ENCODE results near the gene RNF38. TPM values are rescaled to one million over a fixed set of nuclear protein-coding genes. Genes with fewer than 3 reads are reported as not detected.
"Not testable (repeated sequence)": the region's sequence is repeated elsewhere in the genome, so short reads cannot be mapped to it uniquely, and the experiment has no call there.

RNF38 gene
- 10 to 100 TPM; 24.9 to 27.1 TPM for total RNA-seq

- Mint-ChIP-seq H3K4me1 (ENCODE audit: low read depth) (peaks cover 41% of the 10 kb centered on the region), H3K27me3 (no peaks in the 10 kb centered on the region), H3K27ac (peak within 1 kb of the TSS; percentile 98), H3K4me3 (peak within 1 kb of the TSS; percentile 95), H3K9me3 (no peaks in the 10 kb centered on the region), H3K36me3 (peaks cover 5% of the 10 kb centered on the region)
- POLR2A ChIA-PET: interaction anchor here (0.6 to 1.6 kb wide), 5 partner anchors 20 to 210 kb away, joined by 3 to 7 read pairs (median 4); partner anchors contain the start of gene CLTA
- DNase-seq: no peak
- intact Hi-C loops (cut with micrococcal nuclease): loop anchor here (1.0 to 5.0 kb wide), 6 partner anchors 17 to 173 kb away; partner anchors contain the start of genes GNE and MELK
- CTCF ChIA-PET: interaction anchor here (0.6 to 1.4 kb wide), 4 partner anchors 8 to 267 kb away, joined by 3 to 5 read pairs (median 4); no protein-coding TSS in a partner anchor
Measured at GRCh38 chr9:36399980-36400331, at the start of gene RNF38. TSS of gene RNF38 (minus strand) at chr9:36400269. CDS start at chr9:36400108, 161 bp downstream.

GRCh38 chr9:36448555-36448954, 48.5 kb upstream of the RNF38 start:
- POLR2A ChIA-PET; intact Hi-C loops (cut with micrococcal nuclease); DNase-seq; H3K4me3 Mint-ChIP-seq; H3K27ac Mint-ChIP-seq; H3K27me3 Mint-ChIP-seq; H3K36me3 Mint-ChIP-seq; H3K9me3 Mint-ChIP-seq: not testable (repeated sequence)
- peaks cover 14% of the 10 kb centered on the region for H3K4me1 Mint-ChIP-seq (ENCODE audit: low read depth)
- CTCF ChIA-PET: interaction anchor here (2.0 kb wide), 1 partner anchor 41 kb away, joined by 19 read pairs; no protein-coding TSS in a partner anchor

- Mint-ChIP-seq H3K27me3 (no peaks in the 10 kb centered on the region), H3K4me3 (no peak overlapping the region), H3K9me3 (no peaks in the 10 kb centered on the region), H3K4me1 (ENCODE audit: low read depth) (peaks cover 19% of the 10 kb centered on the region), H3K27ac (no peak overlapping the region), H3K36me3 (no peaks in the 10 kb centered on the region)
- DNase-seq: no peak
- CTCF ChIA-PET: interaction anchor here (1.2 to 2.0 kb wide), 2 partner anchors 40 to 108 kb away, joined by 4 to 19 read pairs; no protein-coding TSS in a partner anchor
- intact Hi-C loops (cut with micrococcal nuclease): no loop called here
- POLR2A ChIA-PET: no interaction called here
Measured at GRCh38 chr9:36448017-36448416, 47.9 kb upstream of the RNF38 start.

- H3K4me3 Mint-ChIP-seq; H3K36me3 Mint-ChIP-seq; H3K9me3 Mint-ChIP-seq; DNase-seq; H3K27me3 Mint-ChIP-seq; intact Hi-C loops (cut with micrococcal nuclease); POLR2A ChIA-PET; H3K27ac Mint-ChIP-seq: not testable (repeated sequence)
- CTCF ChIA-PET: interaction anchor here (0.6 to 2.0 kb wide), 2 partner anchors 39 to 109 kb away, joined by 3 to 19 read pairs; no protein-coding TSS in a partner anchor
- H3K4me1 Mint-ChIP-seq (ENCODE audit: low read depth): peaks cover 30% of the 10 kb centered on the region
Measured at GRCh38 chr9:36446678-36447077, 46.6 kb upstream of the RNF38 start.

GRCh38 chr9:36445800-36446361, 45.8 kb upstream of the RNF38 start:
- no peaks in the 10 kb centered on the region for H3K27me3 Mint-ChIP-seq
- no peak overlapping the region for H3K4me3 Mint-ChIP-seq
- CTCF ChIA-PET: interaction anchor here (0.8 kb wide), 1 partner anchor 39 kb away, joined by 3 read pairs; no protein-coding TSS in a partner anchor
- no peak for DNase-seq
- no peak overlapping the region for H3K27ac Mint-ChIP-seq
- H3K9me3 Mint-ChIP-seq: no peaks in the 10 kb centered on the region
- no peaks in the 10 kb centered on the region for H3K36me3 Mint-ChIP-seq
- H3K4me1 Mint-ChIP-seq (ENCODE audit: low read depth): peaks cover 32% of the 10 kb centered on the region
- POLR2A ChIA-PET: no interaction called here
- intact Hi-C loops (cut with micrococcal nuclease): no loop called here

GRCh38 chr9:36444203-36444602, 44.1 kb upstream of the RNF38 start:
- POLR2A ChIA-PET: no interaction called here

GRCh38 chr9:36443581-36443980, 43.5 kb upstream of the RNF38 start:
- intact Hi-C loops (cut with micrococcal nuclease): no loop called here
- no peak overlapping the region for H3K27ac Mint-ChIP-seq
- no peak overlapping the region for H3K4me3 Mint-ChIP-seq
- POLR2A ChIA-PET: no interaction called here
- H3K4me1 Mint-ChIP-seq (ENCODE audit: low read depth): peaks cover 34% of the 10 kb centered on the region
- H3K36me3 Mint-ChIP-seq: peaks cover 1% of the 10 kb centered on the region
- H3K27me3 Mint-ChIP-seq: no peaks in the 10 kb centered on the region
- no peak for DNase-seq
- no peaks in the 10 kb centered on the region for H3K9me3 Mint-ChIP-seq
- CTCF ChIA-PET: interaction anchor here (0.9 kb wide), 1 partner anchor 36 kb away, joined by 6 read pairs; no protein-coding TSS in a partner anchor

More at GRCh38 chr9:36444203-36444602, 44.1 kb upstream of the RNF38 start:
- Mint-ChIP-seq H3K27me3 (no peaks in the 10 kb centered on the region), H3K4me3 (no peak overlapping the region), H3K9me3 (no peaks in the 10 kb centered on the region), H3K4me1 (ENCODE audit: low read depth) (peaks cover 31% of the 10 kb centered on the region), H3K36me3 (peaks cover 1% of the 10 kb centered on the region), H3K27ac (no peak overlapping the region)
- CTCF ChIA-PET: interaction anchor here (0.9 kb wide), 1 partner anchor 37 kb away, joined by 6 read pairs; no protein-coding TSS in a partner anchor
- intact Hi-C loops (cut with micrococcal nuclease): no loop called here
- no peak for DNase-seq

GRCh38 chr9:36442710-36443109, 42.6 kb upstream of the RNF38 start:
- no peak for DNase-seq
- intact Hi-C loops (cut with micrococcal nuclease): no loop called here
- peaks cover 40% of the 10 kb centered on the region for H3K4me1 Mint-ChIP-seq (ENCODE audit: low read depth)
- no peak overlapping the region for H3K27ac Mint-ChIP-seq
- CTCF ChIA-PET: interaction anchor here (0.8 to 2.5 kb wide), 2 partner anchors 9 to 35 kb away, joined by 3 to 14 read pairs; no protein-coding TSS in a partner anchor
- no peaks in the 10 kb centered on the region for H3K9me3 Mint-ChIP-seq
- no peak overlapping the region for H3K4me3 Mint-ChIP-seq
- POLR2A ChIA-PET: interaction anchor here (0.6 to 1.1 kb wide), 2 partner anchors 14 to 133 kb away, joined by 3 read pairs; no protein-coding TSS in a partner anchor
- H3K27me3 Mint-ChIP-seq: no peaks in the 10 kb centered on the region
- peaks cover 1% of the 10 kb centered on the region for H3K36me3 Mint-ChIP-seq

GRCh38 chr9:36441966-36442365, 41.9 kb upstream of the RNF38 start:
- Mint-ChIP-seq H3K27ac (no peak overlapping the region), H3K36me3 (peaks cover 1% of the 10 kb centered on the region), H3K4me3 (no peak overlapping the region), H3K9me3 (no peaks in the 10 kb centered on the region), H3K27me3 (no peaks in the 10 kb centered on the region), H3K4me1 (ENCODE audit: low read depth) (peaks cover 43% of the 10 kb centered on the region)
- POLR2A ChIA-PET: interaction anchor here (1.0 to 1.1 kb wide), 2 partner anchors 15 to 16 kb away, joined by 3 read pairs; no protein-coding TSS in a partner anchor
- intact Hi-C loops (cut with micrococcal nuclease): no loop called here
- DNase-seq: no peak
- CTCF ChIA-PET: interaction anchor here (0.8 to 2.5 kb wide), 4 partner anchors 8 to 114 kb away, joined by 3 to 14 read pairs (median 10); no protein-coding TSS in a partner anchor

GRCh38 chr9:36438536-36439236, 38.6 kb upstream of the RNF38 start:
- intact Hi-C loops (cut with micrococcal nuclease): no loop called here
- H3K4me1 Mint-ChIP-seq (ENCODE audit: low read depth): peaks cover 36% of the 10 kb centered on the region
- DNase-seq: no peak
- H3K9me3 Mint-ChIP-seq: no peaks in the 10 kb centered on the region
- no peak overlapping the region for H3K27ac Mint-ChIP-seq
- peaks cover 1% of the 10 kb centered on the region for H3K36me3 Mint-ChIP-seq
- no peak overlapping the region for H3K4me3 Mint-ChIP-seq
- no peaks in the 10 kb centered on the region for H3K27me3 Mint-ChIP-seq
- ChIA-PET CTCF (interaction anchor here (1.2 to 3.2 kb wide), 4 partner anchors 12 to 290 kb away, joined by 3 to 27 read pairs (median 8); no protein-coding TSS in a partner anchor), POLR2A (no interaction called here)

GRCh38 chr9:36437790-36438189, 37.7 kb upstream of the RNF38 start:
- intact Hi-C loops (cut with micrococcal nuclease): no loop called here
- Mint-ChIP-seq H3K4me3 (no peak overlapping the region), H3K36me3 (peaks cover 1% of the 10 kb centered on the region), H3K27ac (no peak overlapping the region), H3K9me3 (no peaks in the 10 kb centered on the region), H3K4me1 (ENCODE audit: low read depth) (peaks cover 28% of the 10 kb centered on the region), H3K27me3 (no peaks in the 10 kb centered on the region)
- DNase-seq: no peak
- ChIA-PET POLR2A (no interaction called here), CTCF (interaction anchor here (1.7 to 3.2 kb wide), 3 partner anchors 12 to 118 kb away, joined by 8 to 27 read pairs (median 8); no protein-coding TSS in a partner anchor)

- POLR2A ChIA-PET: no interaction called here
- H3K4me3 Mint-ChIP-seq: no peak overlapping the region
- H3K27ac Mint-ChIP-seq: no peak overlapping the region
- no peaks in the 10 kb centered on the region for H3K9me3 Mint-ChIP-seq
- no peak for DNase-seq
- peaks cover 21% of the 10 kb centered on the region for H3K4me1 Mint-ChIP-seq (ENCODE audit: low read depth)
- no peaks in the 10 kb centered on the region for H3K27me3 Mint-ChIP-seq
- CTCF ChIA-PET: interaction anchor here (2.3 to 3.2 kb wide), 2 partner anchors 13 to 29 kb away, joined by 8 to 27 read pairs; no protein-coding TSS in a partner anchor
- intact Hi-C loops (cut with micrococcal nuclease): no loop called here
- peaks cover 1% of the 10 kb centered on the region for H3K36me3 Mint-ChIP-seq
Measured at GRCh38 chr9:36436909-36437308, 36.8 kb upstream of the RNF38 start.
